K562 (cell line): ENCODE measurements around the gene UPK2. TPM values are rescaled to one million over a fixed set of nuclear protein-coding genes. Genes with fewer than 3 reads are reported as not detected.

ENCODE experiments used
- ARNT ChIP-seq, 2 experiments: fragments of 450-650 bp; IDR thresholded peaks; 2 replicates each; pipeline ENCODE4 v1.6.1; 2016; ENCODE audit warnings: mild to moderate bottlenecking in 1 of 2
- ATF6 ChIP-seq: sonication (generic); formaldehyde crosslinking; IDR thresholded peaks from 2 replicates; pipeline ENCODE4 v1.4.0; 2020; ENCODE audit warnings: mild to moderate bottlenecking, missing genetic modification reagents
- BRF1 ChIP-seq: IDR thresholded peaks from 3 replicates; pipeline ENCODE4 v1.6.1; 2011; ENCODE audit warnings: borderline replicate concordance, mild to moderate bottlenecking; ENCODE audit not compliant: insufficient read length; ENCODE audit errors: extremely low read depth
- CBFA2T2 ChIP-seq: fragments of 450-650 bp; conservative IDR thresholded peaks from 2 replicates; pipeline ENCODE4 v1.6.1; 2017; ENCODE audit warnings: mild to moderate bottlenecking
- CEBPG ChIP-seq, 3 experiments: fragments of 200-800 bp in 1 of 3; sonication (Bioruptor generic) in 1 of 3; sonication (generic) in 1 of 3; formaldehyde crosslinking in 1 of 3; IDR thresholded peaks in 2 of 3; conservative IDR thresholded peaks in 1 of 3; 2 replicates each; pipeline versions ENCODE4 v1.6.1 to v1.8.0; 2016 to 2022; ENCODE audit warnings: missing compliant biosample characterization in 2 of 3, missing genetic modification characterization in 2 of 3, mild to moderate bottlenecking in 1 of 3, missing genetic modification reagents in 1 of 3
- FOXA3 ChIP-seq, 2 experiments: fragments of 450-650 bp in 1 of 2; sonication (generic) in 1 of 2; formaldehyde crosslinking; IDR thresholded peaks in 1 of 2; conservative IDR thresholded peaks in 1 of 2; 2 replicates each; pipeline versions ENCODE4 v1.4.0 to v1.8.0; 2020 to 2022; ENCODE audit warnings: mild to moderate bottlenecking in 2 of 2, missing genetic modification reagents in 1 of 2
- GATAD2A ChIP-seq: fragments of 450-650 bp; IDR thresholded peaks from 2 replicates; pipeline ENCODE4 v1.6.1; 2017
- KDM4B ChIP-seq, 2 experiments: fragments of 450-650 bp in 1 of 2; sonication (generic) in 1 of 2; IDR thresholded peaks; 2 replicates each; pipeline ENCODE4 v1.6.1; 2016 to 2017; ENCODE audit warnings: borderline replicate concordance in 2 of 2, antibody characterized with exemption in 1 of 2, low read depth in 1 of 2, mild to moderate bottlenecking in 1 of 2
- NR4A1 ChIP-seq, 2 experiments: fragments of 250-450 bp in 1 of 2; fragments of 450-650 bp in 1 of 2; sonication (Bioruptor Pico) in 1 of 2; IDR thresholded peaks; 2 replicates each; pipeline versions ENCODE4 v1.4.0 to v1.6.1; 2016 to 2020; ENCODE audit warnings: mild to moderate bottlenecking in 2 of 2, missing compliant biosample characterization in 1 of 2, missing genetic modification characterization in 1 of 2, moderate library complexity in 1 of 2
- POLR2AphosphoS2 ChIP-seq: IDR thresholded peaks from 2 replicates; pipeline ENCODE4 v1.6.1; 2012; ENCODE audit warnings: low read length, improper control_type of control experiment
- RCOR1 ChIP-seq, 2 experiments: IDR thresholded peaks; 2 replicates each; pipeline ENCODE4 v1.6.1; 2012; ENCODE audit warnings: low read depth in 2 of 2, low read length in 2 of 2, borderline replicate concordance in 1 of 2, improper control_type of control experiment in 1 of 2
- RNF2 ChIP-seq: sonication (generic); IDR thresholded peaks from 2 replicates; pipeline ENCODE4 v1.6.1; 2016
- SLC30A9 ChIP-seq: fragments of 250-450 bp; sonication (Bioruptor Pico); IDR thresholded peaks from 2 replicates; pipeline ENCODE4 v1.8.0; 2022; ENCODE audit warnings: mild to moderate bottlenecking, moderate library complexity
- SMAD1 ChIP-seq: fragments of 150-350 bp; IDR thresholded peaks from 2 replicates; pipeline ENCODE4 v1.6.1; 2014; ENCODE audit warnings: low read length, low read depth; ENCODE audit not compliant: partially characterized antibody
- ZBTB5 ChIP-seq: fragments of 450-650 bp; IDR thresholded peaks from 2 replicates; pipeline ENCODE4 v1.6.1; 2017; ENCODE audit warnings: antibody characterized with exemption
- ZC3H4 ChIP-seq: sonication (generic); formaldehyde crosslinking; IDR thresholded peaks from 2 replicates; pipeline ENCODE4 v1.9.0; 2021; ENCODE audit warnings: missing genetic modification reagents, borderline replicate concordance
- ZNF277 ChIP-seq: fragments of 250-450 bp; sonication (Bioruptor Pico); IDR thresholded peaks from 2 replicates; pipeline ENCODE4 v1.8.0; 2022; ENCODE audit warnings: inconsistent platforms, mild to moderate bottlenecking, moderate library complexity, borderline replicate concordance
- ZNF655 ChIP-seq: fragments of 250-450 bp; sonication (Bioruptor Pico); IDR thresholded peaks from 2 replicates; pipeline ENCODE4 v1.5.0; 2021
- ZNF717 ChIP-seq: fragments of 250-450 bp; sonication (Bioruptor Pico); IDR thresholded peaks from 2 replicates; pipeline ENCODE4 v1.5.0; 2021
- ZNF764 ChIP-seq: fragments of 250-450 bp; sonication (Bioruptor Pico); IDR thresholded peaks from 2 replicates; pipeline ENCODE4 v1.4.0; 2020; ENCODE audit warnings: low read depth, mild to moderate bottlenecking, moderate library complexity
- ZNF778 ChIP-seq: fragments of 450-650 bp; formaldehyde crosslinking; IDR thresholded peaks from 2 replicates; pipeline ENCODE4 v1.4.0; 2020; ENCODE audit warnings: mild to moderate bottlenecking, moderate library complexity
- ZSCAN32 ChIP-seq: fragments of 450-650 bp; formaldehyde crosslinking; IDR thresholded peaks from 2 replicates; pipeline ENCODE4 v1.4.0; 2020; ENCODE audit warnings: mild to moderate bottlenecking, moderate library complexity
- polyA plus RNA-seq, 8 experiments: library from polyadenylated mRNA; depleted of rRNA in 4 of 8; stranded (reverse) in 5 of 8; unstranded in 3 of 8; fragments of >200 nt; fragmentation: Nextera tagmentation in 2 of 8; fragmentation: Illumina TruSeq in 1 of 8; extraction: Ambion mirVana in 2 of 8; extraction: Trizol in 1 of 8; gene quantifications; 2 replicates each; pipeline versions ENCODE4 v1.2.1 to v1.2.3, GENCODE V29; 2011 to 2014; ENCODE audit warnings: inconsistent platforms in 1 of 8, missing spikeins in 1 of 8
- total RNA-seq, 7 experiments: library from RNA; depleted of rRNA in 6 of 7; stranded (reverse); fragments of >200 nt in 6 of 7; fragmentation: Illumina TruSeq in 2 of 7; extraction: Trizol in 2 of 7; gene quantifications; 2 replicates each; pipeline versions ENCODE4 v1.2.1 to v1.2.3, GENCODE V29; 2011 to 2021; ENCODE audit warnings: low replicate concordance in 1 of 7

UPK2 gene
- total and polyA plus RNA-seq, 9 of the 15 experiments (the other 6 are each of a cell fraction or from before 2014, with no cell fraction given) = not detected

- TF ChIP-seq ZBTB5 (no peak), ZNF764 (no peak), ZNF277 (CRISPR knock-in tag) (no peak), KDM4B (IDR thresholded peaks at IDR 0.05; ENCODE audit: borderline replicate concordance in 2 of 2, low read depth in 1 of 2) (no peak), BRF1 (no peak), ZNF778 (no peak), POLR2AphosphoS2 (no peak), GATAD2A (peak; percentile 85), ZNF717 (CRISPR knock-in tag) (no peak), RCOR1 (IDR thresholded peaks at IDR 0.05; ENCODE audit: borderline replicate concordance in 1 of 2, low read depth in 2 of 2, low read length in 2 of 2) (peak in 1 of 2 experiments; percentile 31; a peak in 1 of 4 replicates), NR4A1 (CRISPR knock-in tag; IDR thresholded peaks at IDR 0.05) (no peak), NR4A1 (tag; IDR thresholded peaks at IDR 0.05) (no peak), ARNT (IDR thresholded peaks at IDR 0.05) (no peak), CEBPG (CRISPR knock-in tag; IDR thresholded peaks at IDR 0.05) (no peak), CEBPG (tag; conservative IDR thresholded peaks at IDR 0.05 in 1 of 2, IDR thresholded peaks at IDR 0.05 in 1 of 2) (peak; percentile 67 to 74), ZC3H4 (CRISPR knock-in tag) (no peak), SLC30A9 (CRISPR knock-in tag) (no peak), ZSCAN32 (CRISPR knock-in tag) (no peak), ZNF655 (CRISPR knock-in tag) (no peak), RNF2 (no peak), SMAD1 (no peak), CBFA2T2 (no peak), FOXA3 (CRISPR knock-in tag; conservative IDR thresholded peaks at IDR 0.05 in 1 of 2, IDR thresholded peaks at IDR 0.05 in 1 of 2) (no peak), ATF6 (no peak)
Observed at GRCh38 chr11:118929501-118930093, 26.5 kb upstream of the UPK2 start (continued).
